ENCODE measurements around the gene GPR183.

The GPR183 gene

GRCh38 chr13:99339736-99340397, 32.7 kb upstream of the GPR183 start:
- no peak for DNase-seq (ENCODE audit: low read depth, low spot score)

GRCh38 chr13:99339230-99339721, 32.1 kb upstream of the GPR183 start:
- DNase-seq (ENCODE audit: low read depth, low spot score), result no peak

GRCh38 chr13:99335603-99336002, 28.4 kb upstream of the GPR183 start:
- no peak for DNase-seq (ENCODE audit: low read depth, low spot score)

- no peak for DNase-seq (ENCODE audit: low read depth, low spot score)
Observed at GRCh38 chr13:99335087-99335486, 27.9 kb upstream of the GPR183 start.

GRCh38 chr13:99334221-99334620, 27.0 kb upstream of the GPR183 start:
- DNase-seq (ENCODE audit: low read depth, low spot score), result no peak

GRCh38 chr13:99332456-99332855, 25.3 kb upstream of the GPR183 start:
- no peak for DNase-seq (ENCODE audit: low read depth, low spot score)

GRCh38 chr13:99331881-99332293, 24.7 kb upstream of the GPR183 start:
- DNase-seq (ENCODE audit: low read depth, low spot score), result no peak

- DNase-seq (ENCODE audit: low read depth, low spot score), result no peak
Observed at GRCh38 chr13:99330942-99331341, 23.7 kb upstream of the GPR183 start.

GRCh38 chr13:99329477-99329876, 22.3 kb upstream of the GPR183 start:
- no peak for DNase-seq (ENCODE audit: low read depth, low spot score)

GRCh38 chr13:99327761-99328160, 20.6 kb upstream of the GPR183 start:
- no peak for DNase-seq (ENCODE audit: low read depth, low spot score)

GRCh38 chr13:99327126-99327525, 19.9 kb upstream of the GPR183 start:
- DNase-seq (ENCODE audit: low read depth, low spot score), result no peak

- no peak for DNase-seq (ENCODE audit: low read depth, low spot score)
Observed at GRCh38 chr13:99326012-99326411, 18.8 kb upstream of the GPR183 start.

GRCh38 chr13:99323488-99323887, 16.3 kb upstream of the GPR183 start:
- DNase-seq (ENCODE audit: low read depth, low spot score), result no peak

GRCh38 chr13:99322297-99323103, 15.3 kb upstream of the GPR183 start:
- DNase-seq (ENCODE audit: low read depth, low spot score), result no peak

- DNase-seq (ENCODE audit: low read depth, low spot score), result no peak
Observed at GRCh38 chr13:99321709-99322108, 14.5 kb upstream of the GPR183 start.

GRCh38 chr13:99320693-99321481, 13.7 kb upstream of the GPR183 start:
- no peak for DNase-seq (ENCODE audit: low read depth, low spot score)

- DNase-seq (ENCODE audit: low read depth, low spot score), result no peak
Observed at GRCh38 chr13:99316657-99317256, 9.6 kb upstream of the GPR183 start.

GRCh38 chr13:99316224-99316623, 9.0 kb upstream of the GPR183 start:
- no peak for DNase-seq (ENCODE audit: low read depth, low spot score)

GRCh38 chr13:99315186-99315585, 8.0 kb upstream of the GPR183 start:
- DNase-seq (ENCODE audit: low read depth, low spot score), result no peak

- DNase-seq (ENCODE audit: low read depth, low spot score), result no peak
Observed at GRCh38 chr13:99314640-99315176, 7.5 kb upstream of the GPR183 start.

- no peak for DNase-seq (ENCODE audit: low read depth, low spot score)
Observed at GRCh38 chr13:99313941-99314340, 6.7 kb upstream of the GPR183 start.

GRCh38 chr13:99313501-99313900, 6.3 kb upstream of the GPR183 start:
- no peak for DNase-seq (ENCODE audit: low read depth, low spot score)

All from iPS DF 19.7 (cell line).